ENCODE results near the gene ZNF521. TPM values are rescaled to one million over a fixed set of nuclear protein-coding genes. Genes with fewer than 3 reads are reported as not detected.
A peak's percentile ranks its signal among the peaks of the same experiment; 100 is the strongest.

ZNF521 gene
- total RNA-seq (2014; rRNA removed; shearing (Covaris generic)), result 9.2 and 10.4 TPM in 2 replicates
- 3.1 and 3.8 TPM in 2 replicates for polyA plus RNA-seq (2016; fragmentation: Nextera tagmentation; extraction: Ambion mirVana)
- long read RNA-seq, partial matches to known transcripts, result 1 of 1 reads
- long read RNA-seq, other reads (novel, unspliced or antisense), result 0 of 1 reads

GRCh38 chr18:25351777-25352628, at the start of gene ZNF521:
ZNF521 (minus strand) TSS chr18:25352166; CDS start chr18:25350946, 1,220 bp downstream.
- H3K27me3 Mint-ChIP-seq (ENCODE audit: insufficient read depth, low read depth, poor library complexity), result peaks cover 25% of the 10 kb centered on the region

GRCh38 chr18:25399554-25399953, 47.6 kb upstream of the ZNF521 start:
- no peaks in the 10 kb centered on the region for H3F3A ChIP-seq (replicated peaks; ENCODE audit: low read depth)
- peaks cover 8% of the 10 kb centered on the region; the same call in 1 of the 2 replicates for H3K9me2 ChIP-seq (ENCODE audit: insufficient read depth)
- Mint-ChIP-seq H3K4me3 (no peak overlapping the region), H3K27ac (no peak overlapping the region), H3K27me3 (ENCODE audit: insufficient read depth, low read depth, poor library complexity) (no peaks in the 10 kb centered on the region), H3K4me1 (no peaks in the 10 kb centered on the region), H3K36me3 (ENCODE audit: low read depth) (peaks cover 3% of the 10 kb centered on the region; the same call in 1 of the 3 replicates), H3K9me3 (peaks cover 5% of the 10 kb centered on the region)
- no peaks in the 10 kb centered on the region for H3K36me3 ChIP-seq (ENCODE audit: insufficient read depth)
- DNase-seq (ENCODE audit: low spot score), result no peak
- no peaks in the 10 kb centered on the region for H3K79me2 ChIP-seq (replicated peaks; ENCODE audit: insufficient read depth)
- no peak overlapping the region for H2AFZ ChIP-seq
- no peak overlapping the region for H3K4me3 ChIP-seq
- H3K4me1 ChIP-seq (ENCODE audit: insufficient read depth), result no peaks in the 10 kb centered on the region
- no peak for ATAC-seq
- no peak overlapping the region for H3K27ac ChIP-seq (ENCODE audit: low read depth)
- no peak overlapping the region for H3K4me2 ChIP-seq
- H3K27me3 ChIP-seq (ENCODE audit: insufficient read depth), result no peaks in the 10 kb centered on the region
- H4K20me1 ChIP-seq (replicated peaks; ENCODE audit: insufficient read depth), result no peaks in the 10 kb centered on the region
- no peak for TF ChIP-seq NANOG (IDR thresholded peaks at IDR 0.05; ENCODE audit: borderline replicate concordance)
- TF ChIP-seq CTCF (conservative IDR thresholded peaks at IDR 0.05; ENCODE audit: low read depth in 2 of 2), result no peak
- TF ChIP-seq REST (IDR thresholded peaks at IDR 0.05; ENCODE audit: unreplicated experiment), result no peak
- TF ChIP-seq ZNF114 (CRISPR knock-in tag; IDR thresholded peaks at IDR 0.05), result no peak
- no peak for TF ChIP-seq ZNF331 (CRISPR knock-in tag; IDR thresholded peaks at IDR 0.05; ENCODE audit: low read depth)

More at GRCh38 chr18:25351777-25352628, at the start of gene ZNF521:
- no peak for TF ChIP-seq ZNF331 (CRISPR knock-in tag; IDR thresholded peaks at IDR 0.05; ENCODE audit: low read depth)
- TF ChIP-seq CTCF (conservative IDR thresholded peaks at IDR 0.05; ENCODE audit: low read depth in 2 of 2), result peak in 1 of 2 experiments; percentile 7; a peak in 2 of 4 replicates
- peak; percentile 45; the same call in 1 of the 2 replicates for TF ChIP-seq CREB1 (CRISPR knock-in tag; IDR thresholded peaks at IDR 0.05; ENCODE audit: low read depth)
- no peak for TF ChIP-seq STAT1 (IDR thresholded peaks at IDR 0.05; ENCODE audit: unreplicated experiment)
- peak; percentile 58 for TF ChIP-seq POLR2AphosphoS5 (IDR thresholded peaks at IDR 0.05; ENCODE audit: low read depth)
- Histone ChIP-seq H3K4me1 (ENCODE audit: insufficient read depth) (peaks cover 13% of the 10 kb centered on the region), H3K79me2 (replicated peaks; ENCODE audit: insufficient read depth) (peaks cover 15% of the 10 kb centered on the region), H3K27me3 (ENCODE audit: insufficient read depth) (peaks cover 56% of the 10 kb centered on the region), H3F3A (replicated peaks; ENCODE audit: low read depth) (peaks cover 8% of the 10 kb centered on the region; the same call in 1 of the 2 replicates), H2AFZ (peak within 1 kb of the TSS; percentile 93), H3K27ac (ENCODE audit: low read depth) (peak within 1 kb of the TSS; percentile 94), H3K4me2 (peak within 1 kb of the TSS; percentile 90), H3K36me3 (ENCODE audit: insufficient read depth) (no peaks in the 10 kb centered on the region), H3K9me2 (ENCODE audit: insufficient read depth) (no peaks in the 10 kb centered on the region), H4K20me1 (replicated peaks; ENCODE audit: insufficient read depth) (peaks cover 13% of the 10 kb centered on the region; the same call in 1 of the 2 replicates), H3K4me3 (peak within 1 kb of the TSS; percentile 90)
- peak; percentile 66 for ATAC-seq
- no peaks in the 10 kb centered on the region for H3K9me3 Mint-ChIP-seq
- H3K4me3 Mint-ChIP-seq, result peak within 1 kb of the TSS; percentile 97
- peak; percentile 88 for DNase-seq (ENCODE audit: low spot score)
- H3K27ac Mint-ChIP-seq, result peak within 1 kb of the TSS; percentile 81; the same call in 1 of the 2 replicates
- peaks cover 10% of the 10 kb centered on the region for H3K4me1 Mint-ChIP-seq
- H3K36me3 Mint-ChIP-seq (ENCODE audit: low read depth), result no peaks in the 10 kb centered on the region

Measured in GM23338 (cell line).